Measurements from ENCODE around the gene PLCD4. TPM values are rescaled to one million over a fixed set of nuclear protein-coding genes. Genes with fewer than 3 reads are reported as not detected.

PLCD4 gene
- total RNA-seq, 2 experiments from 2014 or later = 0.34 to 0.49 TPM

GRCh38 chr2:218567797-218568189 lies 39.9 kb upstream of the PLCD4 start:
- no peak for TF ChIP-seq CTCF (IDR thresholded peaks at IDR 0.05)
- H3K27ac Mint-ChIP-seq = peak overlapping the region; percentile 100
- H3K4me1 Mint-ChIP-seq (ENCODE audit: low read depth) = peaks cover 51% of the 10 kb centered on the region
- ATAC-seq = peak; percentile 29
- no peaks in the 10 kb centered on the region for H3K9me3 Mint-ChIP-seq
- peak; percentile 80 for DNase-seq
- peaks cover 66% of the 10 kb centered on the region for H3K36me3 Mint-ChIP-seq (ENCODE audit: low read depth)
- CTCF ChIA-PET = no interaction called here
- peak overlapping the region; percentile 88 for H3K4me3 Mint-ChIP-seq
- intact Hi-C loops (cut with micrococcal nuclease) = no loop called here
- no peaks in the 10 kb centered on the region for H3K27me3 Mint-ChIP-seq
- POLR2A ChIA-PET = interaction anchor here (0.9 to 1.0 kb wide), 3 partner anchors 11 to 345 kb away, joined by 3 to 5 read pairs (median 4); no protein-coding TSS in a partner anchor

GRCh38 chr2:218568190-218569037 lies 39.3 kb upstream of the PLCD4 start, which contains the start of the genes CNOT9 and USP37:
CNOT9 (plus strand) TSS chr2:218568839; CDS start chr2:218568955, 116 bp downstream.
USP37 (minus strand) TSS chr2:218568351; CDS start chr2:218558653, 9,698 bp downstream.
- Mint-ChIP-seq H3K27me3 (no peaks in the 10 kb centered on the region), H3K27ac (peak within 1 kb of the TSS; percentile 100), H3K9me3 (no peaks in the 10 kb centered on the region), H3K4me1 (ENCODE audit: low read depth) (peaks cover 48% of the 10 kb centered on the region), H3K36me3 (ENCODE audit: low read depth) (peaks cover 69% of the 10 kb centered on the region), H3K4me3 (peak within 1 kb of the TSS; percentile 88)
- no peak for TF ChIP-seq CTCF (IDR thresholded peaks at IDR 0.05)
- intact Hi-C loops (cut with micrococcal nuclease) = no loop called here
- POLR2A ChIA-PET = interaction anchor here (0.9 to 1.0 kb wide), 3 partner anchors 10 to 346 kb away, joined by 3 to 5 read pairs (median 4); no protein-coding TSS in a partner anchor
- CTCF ChIA-PET = no interaction called here
- peak; percentile 93 for ATAC-seq
- DNase-seq = peak; percentile 100

GRCh38 chr2:218569038-218569431 lies 38.7 kb upstream of the PLCD4 start:
- Mint-ChIP-seq H3K4me1 (ENCODE audit: low read depth) (peaks cover 43% of the 10 kb centered on the region), H3K27me3 (no peaks in the 10 kb centered on the region), H3K27ac (peak overlapping the region; percentile 100), H3K9me3 (no peaks in the 10 kb centered on the region), H3K4me3 (peak overlapping the region; percentile 88), H3K36me3 (ENCODE audit: low read depth) (peaks cover 64% of the 10 kb centered on the region)
- no peak for TF ChIP-seq CTCF (IDR thresholded peaks at IDR 0.05)
- CTCF ChIA-PET = no interaction called here
- POLR2A ChIA-PET = interaction anchor here (0.8 to 2.3 kb wide), 3 partner anchors 9 to 90 kb away, joined by 4 to 7 read pairs (median 5); partner anchors contain the start of genes BCS1L and ZNF142
- intact Hi-C loops (cut with micrococcal nuclease) = no loop called here
- ATAC-seq = peak; percentile 17
- peak; percentile 81 for DNase-seq

GRCh38 chr2:218569661-218570500 lies 37.8 kb upstream of the PLCD4 start:
- ATAC-seq (no peak), DNase-seq (peak; percentile 38)
- TF ChIP-seq CTCF (IDR thresholded peaks at IDR 0.05) = no peak
- Mint-ChIP-seq H3K4me1 (ENCODE audit: low read depth) (peaks cover 42% of the 10 kb centered on the region), H3K36me3 (ENCODE audit: low read depth) (peaks cover 60% of the 10 kb centered on the region), H3K9me3 (no peaks in the 10 kb centered on the region), H3K4me3 (peak overlapping the region; percentile 88), H3K27ac (peak overlapping the region; percentile 100), H3K27me3 (no peaks in the 10 kb centered on the region)
- POLR2A ChIA-PET = interaction anchor here (0.6 to 2.3 kb wide), 6 partner anchors 8 to 170 kb away, joined by 3 to 7 read pairs (median 4); partner anchors contain the start of genes BCS1L and ZNF142
- intact Hi-C loops (cut with micrococcal nuclease) = no loop called here
- CTCF ChIA-PET = interaction anchor here (0.7 to 1.4 kb wide), 3 partner anchors 23 to 140 kb away, joined by 3 read pairs; partner anchors contain the start of genes BCS1L and ZNF142

Measured in activated CD8-positive, alpha-beta T cell treated with anti-CD3 and anti-CD28 coated beads for 36 hours (primary cell).